NCI-H1694 (cell line): ENCODE results near the gene ATP6V1G2.
"Not testable (repeated sequence)": the region's sequence is repeated elsewhere in the genome, so short reads cannot be mapped to it uniquely, and the experiment has no call there.

Experiments
- DNase-seq: peaks from one replicate; lab custom pipeline; 2025; lab: John Stamatoyannopoulos, UW

The ATP6V1G2 gene

DNA sequence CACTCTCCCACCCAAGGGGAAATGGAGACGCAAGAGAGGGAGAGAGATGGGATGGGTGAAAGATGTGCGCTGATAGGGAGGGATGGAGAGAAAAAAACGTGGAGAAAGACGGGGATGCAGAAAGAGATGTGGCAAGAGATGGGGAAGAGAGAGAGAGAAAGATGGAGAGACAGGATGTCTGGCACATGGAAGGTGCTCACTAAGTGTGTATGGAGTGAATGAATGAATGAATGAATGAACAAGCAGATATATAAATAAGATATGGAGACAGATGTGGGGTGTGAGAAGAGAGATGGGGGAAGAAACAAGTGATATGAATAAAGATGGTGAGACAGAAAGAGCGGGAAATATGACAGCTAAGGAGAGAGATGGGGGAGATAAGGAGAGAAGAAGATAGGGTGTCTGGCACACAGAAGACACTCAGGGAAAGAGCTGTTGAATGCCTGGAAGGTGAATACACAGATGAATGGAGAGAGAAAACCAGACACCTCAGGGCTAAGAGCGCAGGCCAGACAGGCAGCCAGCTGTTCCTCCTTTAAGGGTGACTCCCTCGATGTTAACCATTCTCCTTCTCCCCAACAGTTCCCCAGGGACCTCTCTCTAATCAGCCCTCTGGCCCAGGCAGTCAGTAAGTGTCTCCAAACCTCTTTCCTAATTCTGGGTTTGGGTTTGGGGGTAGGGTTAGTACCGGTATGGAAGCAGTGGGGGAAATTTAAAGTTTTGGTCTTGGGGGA lies 29.7 kb upstream of the ATP6V1G2 start:
- DNase-seq: no peak

DNA sequence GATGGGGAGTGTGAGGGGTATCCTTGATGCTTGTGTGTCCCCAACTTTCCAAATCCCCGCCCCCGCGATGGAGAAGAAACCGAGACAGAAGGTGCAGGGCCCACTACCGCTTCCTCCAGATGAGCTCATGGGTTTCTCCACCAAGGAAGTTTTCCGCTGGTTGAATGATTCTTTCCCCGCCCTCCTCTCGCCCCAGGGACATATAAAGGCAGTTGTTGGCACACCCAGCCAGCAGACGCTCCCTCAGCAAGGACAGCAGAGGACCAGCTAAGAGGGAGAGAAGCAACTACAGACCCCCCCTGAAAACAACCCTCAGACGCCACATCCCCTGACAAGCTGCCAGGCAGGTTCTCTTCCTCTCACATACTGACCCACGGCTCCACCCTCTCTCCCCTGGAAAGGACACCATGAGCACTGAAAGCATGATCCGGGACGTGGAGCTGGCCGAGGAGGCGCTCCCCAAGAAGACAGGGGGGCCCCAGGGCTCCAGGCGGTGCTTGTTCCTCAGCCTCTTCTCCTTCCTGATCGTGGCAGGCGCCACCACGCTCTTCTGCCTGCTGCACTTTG lies 29.0 kb upstream of the ATP6V1G2 start, which contains the start of gene TNF:
Gene TNF (plus strand): TSS at position 231 of the 567 bp plus-strand sequence. CDS start 177 bp downstream, at position 408.
- DNase-seq: no peak

DNA sequence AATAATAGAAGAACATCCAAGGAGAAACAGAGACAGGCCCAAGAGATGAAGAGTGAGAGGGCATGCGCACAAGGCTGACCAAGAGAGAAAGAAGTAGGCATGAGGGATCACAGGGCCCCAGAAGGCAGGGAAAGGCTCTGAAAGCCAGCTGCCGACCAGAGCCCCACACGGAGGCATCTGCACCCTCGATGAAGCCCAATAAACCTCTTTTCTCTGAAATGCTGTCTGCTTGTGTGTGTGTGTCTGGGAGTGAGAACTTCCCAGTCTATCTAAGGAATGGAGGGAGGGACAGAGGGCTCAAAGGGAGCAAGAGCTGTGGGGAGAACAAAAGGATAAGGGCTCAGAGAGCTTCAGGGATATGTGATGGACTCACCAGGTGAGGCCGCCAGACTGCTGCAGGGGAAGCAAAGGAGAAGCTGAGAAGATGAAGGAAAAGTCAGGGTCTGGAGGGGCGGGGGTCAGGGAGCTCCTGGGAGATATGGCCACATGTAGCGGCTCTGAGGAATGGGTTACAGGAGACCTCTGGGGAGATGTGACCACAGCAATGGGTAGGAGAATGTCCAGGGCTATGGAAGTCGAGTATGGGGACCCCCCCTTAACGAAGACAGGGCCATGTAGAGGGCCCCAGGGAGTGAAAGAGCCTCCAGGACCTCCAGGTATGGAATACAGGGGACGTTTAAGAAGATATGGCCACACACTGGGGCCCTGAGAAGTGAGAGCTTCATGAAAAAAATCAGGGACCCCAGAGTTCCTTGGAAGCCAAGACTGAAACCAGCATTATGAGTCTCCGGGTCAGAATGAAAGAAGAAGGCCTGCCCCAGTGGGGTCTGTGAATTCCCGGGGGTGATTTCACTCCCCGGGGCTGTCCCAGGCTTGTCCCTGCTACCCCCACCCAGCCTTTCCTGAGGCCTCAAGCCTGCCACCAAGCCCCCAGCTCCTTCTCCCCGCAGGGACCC lies 28.0 kb upstream of the ATP6V1G2 start:
- no peak for DNase-seq

DNA sequence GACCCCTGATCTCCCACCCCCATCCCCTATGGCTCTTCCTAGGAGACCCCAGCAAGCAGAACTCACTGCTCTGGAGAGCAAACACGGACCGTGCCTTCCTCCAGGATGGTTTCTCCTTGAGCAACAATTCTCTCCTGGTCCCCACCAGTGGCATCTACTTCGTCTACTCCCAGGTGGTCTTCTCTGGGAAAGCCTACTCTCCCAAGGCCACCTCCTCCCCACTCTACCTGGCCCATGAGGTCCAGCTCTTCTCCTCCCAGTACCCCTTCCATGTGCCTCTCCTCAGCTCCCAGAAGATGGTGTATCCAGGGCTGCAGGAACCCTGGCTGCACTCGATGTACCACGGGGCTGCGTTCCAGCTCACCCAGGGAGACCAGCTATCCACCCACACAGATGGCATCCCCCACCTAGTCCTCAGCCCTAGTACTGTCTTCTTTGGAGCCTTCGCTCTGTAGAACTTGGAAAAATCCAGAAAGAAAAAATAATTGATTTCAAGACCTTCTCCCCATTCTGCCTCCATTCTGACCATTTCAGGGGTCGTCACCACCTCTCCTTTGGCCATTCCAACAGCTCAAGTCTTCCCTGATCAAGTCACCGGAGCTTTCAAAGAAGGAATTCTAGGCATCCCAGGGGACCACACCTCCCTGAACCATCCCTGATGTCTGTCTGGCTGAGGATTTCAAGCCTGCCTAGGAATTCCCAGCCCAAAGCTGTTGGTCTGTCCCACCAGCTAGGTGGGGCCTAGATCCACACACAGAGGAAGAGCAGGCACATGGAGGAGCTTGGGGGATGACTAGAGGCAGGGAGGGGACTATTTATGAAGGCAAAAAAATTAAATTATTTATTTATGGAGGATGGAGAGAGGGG lies 27.1 kb upstream of the ATP6V1G2 start:
- no peak for DNase-seq

DNA sequence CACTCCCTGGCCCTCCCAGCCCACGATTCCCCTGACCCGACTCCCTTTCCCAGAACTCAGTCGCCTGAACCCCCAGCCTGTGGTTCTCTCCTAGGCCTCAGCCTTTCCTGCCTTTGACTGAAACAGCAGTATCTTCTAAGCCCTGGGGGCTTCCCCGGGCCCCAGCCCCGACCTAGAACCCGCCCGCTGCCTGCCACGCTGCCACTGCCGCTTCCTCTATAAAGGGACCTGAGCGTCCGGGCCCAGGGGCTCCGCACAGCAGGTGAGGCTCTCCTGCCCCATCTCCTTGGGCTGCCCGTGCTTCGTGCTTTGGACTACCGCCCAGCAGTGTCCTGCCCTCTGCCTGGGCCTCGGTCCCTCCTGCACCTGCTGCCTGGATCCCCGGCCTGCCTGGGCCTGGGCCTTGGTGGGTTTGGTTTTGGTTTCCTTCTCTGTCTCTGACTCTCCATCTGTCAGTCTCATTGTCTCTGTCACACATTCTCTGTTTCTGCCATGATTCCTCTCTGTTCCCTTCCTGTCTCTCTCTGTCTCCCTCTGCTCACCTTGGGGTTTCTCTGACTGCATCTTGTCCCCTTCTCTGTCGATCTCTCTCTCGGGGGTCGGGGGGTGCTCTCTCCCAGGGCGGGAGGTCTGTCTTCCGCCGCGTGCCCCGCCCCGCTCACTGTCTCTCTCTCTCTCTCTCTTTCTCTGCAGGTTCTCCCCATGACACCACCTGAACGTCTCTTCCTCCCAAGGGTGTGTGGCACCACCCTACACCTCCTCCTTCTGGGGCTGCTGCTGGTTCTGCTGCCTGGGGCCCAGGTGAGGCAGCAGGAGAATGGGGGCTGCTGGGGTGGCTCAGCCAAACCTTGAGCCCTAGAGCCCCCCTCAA lies 25.9 kb upstream of the ATP6V1G2 start, which contains the start of gene LTA:
Gene LTA (plus strand): TSS at position 249 of the 871 bp plus-strand sequence. CDS start 454 bp downstream, at position 703.
- no peak for DNase-seq

DNA sequence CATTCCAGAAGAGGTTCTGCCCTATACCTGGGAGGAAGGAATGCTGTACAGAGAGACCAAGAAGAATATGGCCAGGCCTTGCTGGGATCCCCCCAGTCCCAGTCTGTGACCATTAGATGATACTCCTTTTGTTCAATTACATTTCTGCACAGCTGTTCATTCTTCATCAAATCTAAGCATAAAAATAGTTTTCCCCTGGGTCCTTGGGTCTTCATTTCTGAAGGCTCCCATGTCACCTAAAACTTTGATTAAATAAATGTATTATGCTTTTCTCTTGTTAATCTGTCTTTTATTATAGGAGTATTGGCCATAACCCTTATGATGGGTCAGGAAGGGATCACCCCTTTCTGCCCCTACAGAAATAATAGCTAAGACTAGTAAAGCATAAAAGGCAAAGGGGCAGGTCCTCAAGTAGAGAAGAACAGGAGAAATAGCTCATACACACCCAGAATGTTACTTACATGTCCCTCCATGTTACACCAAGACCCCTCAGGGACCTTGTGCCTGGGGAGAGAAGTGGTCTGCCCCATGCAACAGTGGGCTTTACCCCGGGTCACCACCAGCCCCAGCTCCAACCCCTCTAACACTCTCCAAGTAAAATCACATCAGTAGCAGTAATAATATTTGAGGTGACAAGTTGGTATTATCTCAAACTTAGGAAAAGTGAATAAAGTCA lies 23.6 kb upstream of the ATP6V1G2 start:
- DNase-seq: no peak

DNA sequence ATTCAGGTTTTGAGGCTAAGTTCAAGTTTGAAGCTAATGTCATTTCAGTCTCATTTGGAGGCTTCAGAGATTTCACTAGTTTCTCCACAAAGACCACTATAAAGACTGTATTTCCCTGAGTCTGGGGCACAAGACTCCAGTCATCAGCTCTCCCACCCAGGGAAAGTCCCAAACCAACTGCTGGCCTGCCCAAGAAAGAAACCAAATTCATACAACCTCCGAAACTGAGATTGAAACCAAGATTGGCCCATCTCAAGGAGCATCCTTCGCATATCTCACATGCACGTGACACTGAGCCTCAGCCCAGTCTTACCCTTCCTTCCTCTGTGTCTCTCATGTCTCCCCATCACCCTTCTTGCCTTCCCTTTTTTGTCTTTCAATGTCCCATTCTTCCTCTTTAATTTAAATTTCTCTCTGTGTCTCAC lies 22.1 kb upstream of the ATP6V1G2 start:
- DNase-seq: no peak

DNA sequence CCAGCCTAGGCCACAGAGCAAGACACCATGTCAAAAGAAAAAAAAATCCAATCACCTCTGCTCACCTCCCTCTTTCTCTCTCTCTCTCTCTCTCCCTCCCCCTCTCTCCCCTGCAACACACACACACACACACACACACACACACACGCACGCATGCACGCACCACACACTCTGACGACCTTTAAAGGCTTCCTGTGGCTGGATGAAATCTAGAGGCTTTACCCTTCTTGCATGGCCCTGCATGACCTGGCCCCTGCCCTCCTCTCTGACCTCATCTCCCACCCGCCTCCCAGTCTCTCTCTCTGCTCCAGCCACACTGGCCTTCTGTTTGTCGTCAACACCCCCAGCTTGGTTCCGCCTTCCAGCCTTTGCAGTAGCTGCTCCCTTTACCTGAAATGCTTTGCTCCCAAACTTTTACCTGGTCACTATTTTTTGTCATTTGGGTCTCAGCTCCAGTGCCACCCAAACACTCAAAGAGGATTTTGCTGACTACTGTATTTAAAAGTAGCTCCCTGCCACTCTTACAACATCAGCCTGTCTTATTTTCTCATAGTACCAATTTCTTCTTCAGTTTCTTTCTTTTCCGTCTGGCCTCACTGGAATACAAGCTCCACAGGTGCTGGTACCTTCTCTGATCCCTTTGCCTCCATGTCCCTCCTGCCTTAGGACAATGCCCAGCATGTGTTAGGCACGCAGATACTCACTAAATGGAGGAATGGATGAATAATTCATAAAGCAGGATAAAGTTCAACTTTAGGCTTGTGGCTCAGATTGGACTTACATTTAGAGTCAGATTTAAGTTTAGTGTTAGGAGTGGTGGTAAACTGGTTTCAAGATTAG lies 21.3 kb upstream of the ATP6V1G2 start:
- DNase-seq: no peak

DNA sequence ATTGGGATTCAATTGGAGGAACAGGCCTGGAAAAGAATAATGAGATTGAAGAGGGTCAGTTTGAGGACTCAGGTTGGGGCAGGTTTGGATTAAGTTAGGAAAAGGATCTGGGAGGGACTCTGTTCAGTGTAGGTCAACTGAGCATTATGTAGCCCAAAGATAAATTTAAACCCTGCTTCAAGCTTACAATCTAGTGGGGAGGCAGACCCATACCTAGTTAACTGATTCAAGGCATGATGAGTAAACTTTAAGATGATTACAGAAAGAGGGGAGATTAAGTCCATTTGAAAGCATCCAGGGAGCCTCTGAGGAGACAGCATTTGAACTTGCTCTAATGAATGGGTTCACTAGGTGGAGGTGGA lies 14.3 kb upstream of the ATP6V1G2 start:
- DNase-seq: no peak

DNA sequence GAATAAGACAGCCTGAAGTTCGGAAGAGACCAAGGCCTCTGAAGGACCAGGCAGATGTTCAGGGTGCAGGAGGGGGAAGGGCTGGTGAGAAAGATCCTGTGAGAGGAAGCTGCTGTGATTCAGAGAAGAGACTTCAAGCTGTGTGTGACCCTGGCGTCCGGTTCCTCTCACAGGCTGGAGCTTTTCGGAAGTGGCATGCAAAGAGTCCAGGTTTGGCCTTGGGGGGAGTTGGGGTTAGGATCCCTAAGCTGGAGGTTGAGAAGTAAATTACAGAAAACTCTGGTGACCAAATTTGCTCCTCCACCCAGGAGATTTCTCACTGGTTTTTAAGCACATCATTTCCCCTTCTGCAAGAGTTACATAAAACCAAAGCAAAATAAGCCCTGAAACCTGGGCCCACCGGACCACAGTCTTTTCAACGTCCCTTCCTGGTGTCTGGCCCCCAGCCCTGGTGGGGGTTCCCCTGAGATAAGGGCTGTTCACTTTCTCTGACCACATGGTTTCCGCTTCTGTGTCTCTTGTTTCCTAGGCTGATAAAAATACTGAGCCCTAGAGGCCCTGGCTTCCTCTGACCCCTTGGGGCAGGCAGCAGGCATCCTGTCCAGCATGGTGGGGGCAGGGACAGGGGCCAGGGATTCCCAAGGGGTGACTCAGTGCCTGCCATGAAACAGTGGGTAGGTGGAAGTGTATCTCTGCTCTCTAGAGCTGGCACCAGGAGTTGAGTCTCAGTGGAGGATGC lies 13.7 kb upstream of the ATP6V1G2 start:
- no peak for DNase-seq

DNA sequence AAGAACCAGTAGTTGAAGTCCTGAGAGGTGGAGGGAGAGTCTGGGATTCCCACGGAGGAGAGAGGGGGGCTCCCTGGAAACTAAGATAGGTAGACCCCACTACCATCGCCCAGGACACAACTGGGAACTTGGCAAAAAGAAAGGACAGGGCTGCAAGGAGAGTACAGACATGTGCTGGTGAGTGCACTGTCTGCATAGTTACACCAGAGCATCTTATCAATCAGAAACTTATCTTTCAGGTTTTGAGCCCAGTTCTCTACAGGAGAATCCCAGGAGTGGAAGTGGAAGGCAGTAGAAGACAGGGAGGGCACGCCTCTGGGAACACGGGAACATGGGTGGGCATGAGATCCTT lies 13.2 kb upstream of the ATP6V1G2 start:
- no peak for DNase-seq

DNA sequence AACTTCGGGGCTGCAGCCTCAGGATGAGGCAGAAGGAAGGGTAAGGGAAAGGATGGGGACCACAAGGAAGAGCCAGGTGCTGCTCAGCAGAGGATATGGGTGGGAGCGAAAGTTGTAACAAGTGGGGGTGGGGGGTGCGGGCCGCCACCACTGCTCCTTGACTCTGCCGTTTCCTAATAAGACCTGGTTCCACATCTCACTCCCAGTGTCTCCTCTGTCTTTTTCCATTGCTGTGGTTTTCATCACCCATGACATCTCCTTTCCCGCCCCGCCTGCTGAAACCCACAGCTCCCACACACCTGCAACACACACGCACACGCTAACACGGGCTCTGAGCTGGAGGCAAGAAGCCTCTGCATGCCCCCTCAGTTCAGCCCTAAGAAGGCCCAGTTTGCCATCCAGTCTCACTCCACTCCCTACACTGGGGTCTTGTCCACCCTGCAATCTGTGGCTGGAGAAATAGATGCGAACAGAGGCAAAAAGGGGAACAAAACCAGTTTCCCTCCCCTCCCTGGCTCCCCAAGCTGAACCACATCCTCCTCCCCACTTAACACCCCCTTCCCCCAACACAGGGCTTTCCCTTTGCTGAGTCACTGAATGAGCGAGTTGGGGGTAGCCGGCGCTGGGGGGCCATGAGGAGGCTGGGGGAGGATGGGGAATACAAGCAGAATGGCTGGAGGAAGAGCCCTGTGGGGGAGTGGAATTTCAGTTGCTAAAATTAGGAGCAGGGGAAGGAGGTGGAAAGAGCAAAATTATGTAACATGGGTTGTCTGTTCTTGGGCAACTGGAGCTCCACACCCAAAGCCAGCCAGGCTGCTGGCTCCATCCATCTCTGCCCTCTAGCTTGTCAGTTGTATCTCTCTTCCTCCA lies 12.5 kb upstream of the ATP6V1G2 start:
- no peak for DNase-seq

DNA sequence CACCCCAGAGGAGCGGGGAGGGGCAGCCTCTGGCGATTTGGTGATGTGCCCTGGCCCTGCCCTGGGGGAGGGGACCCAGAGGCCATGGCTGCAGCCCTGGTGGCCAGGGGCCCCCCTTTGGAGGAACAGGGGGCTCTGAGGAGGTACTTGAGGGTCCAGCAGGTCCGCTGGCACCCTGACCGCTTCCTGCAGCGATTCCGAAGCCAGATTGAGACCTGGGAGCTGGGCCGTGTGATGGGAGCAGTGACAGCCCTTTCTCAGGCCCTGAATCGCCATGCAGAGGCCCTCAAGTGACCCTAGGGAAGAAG lies 11.9 kb upstream of the ATP6V1G2 start:
- DNase-seq: no peak

DNA sequence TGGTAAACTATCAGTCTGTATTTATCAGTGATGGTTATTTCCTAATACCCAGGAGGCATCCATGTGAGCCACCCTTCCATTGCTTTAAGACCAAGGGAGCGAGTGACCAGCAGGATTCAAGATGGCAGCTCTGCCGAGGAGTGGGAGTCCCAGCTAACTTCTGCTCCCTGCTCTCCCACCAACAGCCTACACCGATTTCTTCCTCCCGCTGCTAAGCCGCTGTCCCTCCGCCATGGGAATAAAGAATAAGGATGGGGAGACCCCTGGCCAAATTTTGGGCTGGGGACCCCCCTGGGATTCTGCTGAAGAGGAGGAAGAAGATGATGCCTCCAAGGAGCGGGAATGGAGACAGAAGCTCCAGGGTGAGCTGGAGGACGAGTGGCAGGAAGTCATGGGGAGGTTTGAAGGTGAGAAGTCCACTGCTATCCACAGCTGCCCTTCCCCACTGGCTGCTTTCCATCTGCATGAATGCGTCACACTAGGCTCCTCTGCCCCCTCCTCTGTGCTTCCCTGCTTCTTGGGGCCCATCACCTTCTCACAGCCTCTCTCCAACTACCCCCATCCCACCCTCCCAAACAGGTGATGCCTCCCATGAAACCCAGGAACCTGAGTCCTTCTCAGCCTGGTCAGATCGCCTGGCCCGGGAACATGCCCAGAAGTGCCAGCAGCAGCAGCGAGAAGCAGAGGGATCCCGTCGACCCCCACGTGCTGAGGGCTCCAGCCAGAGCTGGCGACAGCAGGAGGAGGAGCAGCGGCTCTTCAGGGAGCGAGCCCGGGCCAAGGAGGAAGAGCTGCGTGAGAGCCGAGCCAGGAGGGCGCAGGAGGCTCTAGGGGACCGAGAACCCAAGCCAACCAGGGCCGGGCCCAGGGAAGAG lies 11.3 kb upstream of the ATP6V1G2 start:
- DNase-seq: no peak

DNA sequence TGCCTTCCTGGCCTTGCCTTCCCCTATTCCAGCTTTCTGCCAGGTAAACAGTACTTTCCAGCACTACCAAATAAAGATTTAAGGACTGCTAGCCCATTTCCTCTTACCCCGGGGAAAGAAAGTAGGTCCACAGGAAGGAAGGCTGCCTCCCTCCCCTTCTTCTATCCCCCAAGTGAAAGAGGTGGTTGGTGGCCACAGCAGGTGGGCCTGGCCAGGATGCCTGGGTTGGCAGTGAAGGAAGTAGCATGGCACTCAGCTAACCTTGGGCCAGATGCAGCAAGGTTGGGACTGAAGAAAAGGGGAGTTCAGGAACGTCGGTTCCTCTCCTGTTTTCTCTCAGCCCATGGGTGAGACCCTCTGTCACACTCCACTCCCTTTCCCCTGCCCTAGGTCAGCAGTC lies 9.9 kb upstream of the ATP6V1G2 start:
- no peak for DNase-seq

DNA sequence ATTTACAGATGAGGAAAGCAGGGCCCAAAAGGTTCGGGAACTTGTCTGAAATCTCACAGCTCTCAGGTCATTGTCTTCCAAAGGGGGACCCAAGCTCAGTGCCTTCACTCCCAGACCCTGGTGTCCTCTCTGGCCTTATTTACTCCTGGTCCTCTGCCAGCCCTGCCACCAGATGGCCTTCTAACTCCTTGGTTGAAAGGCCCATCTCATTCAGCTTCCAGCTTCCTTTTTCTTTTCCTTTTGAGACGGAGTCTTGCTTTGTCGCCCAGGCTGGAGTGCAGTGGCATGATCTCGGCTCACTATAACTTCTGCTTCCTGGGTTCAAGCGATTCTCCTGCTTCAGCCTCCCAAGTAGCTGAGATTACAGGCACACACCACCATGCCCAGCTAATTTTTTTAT lies 5.0 kb upstream of the ATP6V1G2 start:
- not testable (repeated sequence) for DNase-seq

DNA sequence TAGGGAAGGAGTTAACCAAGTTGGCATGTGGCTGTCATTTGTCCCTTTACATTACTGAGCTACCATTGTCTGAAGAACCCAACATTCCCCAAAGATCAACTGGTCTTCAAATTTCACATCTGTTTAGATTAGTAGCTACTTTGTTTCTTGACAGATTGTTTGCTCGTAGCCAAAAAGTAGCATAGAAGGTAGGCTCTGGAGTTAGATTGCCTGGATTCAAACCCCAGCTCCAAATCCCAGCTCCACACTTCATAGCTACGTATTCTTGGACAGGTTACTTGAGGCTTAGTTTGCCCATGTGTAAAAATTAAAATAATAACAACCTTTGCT lies 2.1 kb upstream of the ATP6V1G2 start:
- DNase-seq: no peak
